ENCODE data around the gene CHI3L1.

GRCh38 chr1:203179667-203180005 is 6.9 kb downstream of the CHI3L1 start:
- TF ChIP-seq CTCF (IDR thresholded peaks at IDR 0.05; ENCODE audit: poor library complexity) (no peak), EZH2phosphoT487 (IDR thresholded peaks at IDR 0.05; ENCODE audit: low read depth, severe bottlenecking, unreplicated experiment) (no peak), EZH2 (IDR thresholded peaks at IDR 0.05; ENCODE audit: borderline replicate concordance) (no peak)
